Stimulated activated CD4-positive, alpha-beta T cell treated with anti-CD3 and anti-CD28 coated beads, Interleukin-15, amount 100 ng/mL, for 24 hours (primary cell): Measurements from ENCODE around the gene KLHL2.
"Not testable (repeated sequence)": the region's sequence is repeated elsewhere in the genome, so short reads cannot be mapped to it uniquely, and the experiment has no call there.

Source experiments
- DNase-seq: peaks from one replicate; pipeline ENCODE4 v3.0.0-alpha.2; 2020

Gene KLHL2

DNA sequence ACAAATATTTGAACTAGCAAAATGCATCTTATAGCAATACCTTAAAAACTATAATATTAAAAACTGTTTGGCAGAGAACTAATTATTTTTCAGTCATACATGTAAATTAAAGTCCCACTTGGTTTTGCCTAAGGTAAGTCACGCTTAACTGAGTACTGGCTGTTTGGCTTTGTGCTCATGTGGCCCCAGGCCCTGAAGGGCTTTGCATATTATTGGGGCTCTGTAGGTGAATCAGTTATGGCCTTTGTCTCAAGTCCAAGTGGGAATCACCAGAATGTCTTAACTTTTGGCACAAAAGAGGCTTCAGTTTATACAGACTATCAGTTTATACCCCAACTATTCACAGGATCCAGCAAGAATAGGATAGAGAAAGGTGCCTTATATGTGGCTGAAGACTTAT lies 29.5 kb downstream of the KLHL2 start:
- not testable (repeated sequence) for DNase-seq

DNA sequence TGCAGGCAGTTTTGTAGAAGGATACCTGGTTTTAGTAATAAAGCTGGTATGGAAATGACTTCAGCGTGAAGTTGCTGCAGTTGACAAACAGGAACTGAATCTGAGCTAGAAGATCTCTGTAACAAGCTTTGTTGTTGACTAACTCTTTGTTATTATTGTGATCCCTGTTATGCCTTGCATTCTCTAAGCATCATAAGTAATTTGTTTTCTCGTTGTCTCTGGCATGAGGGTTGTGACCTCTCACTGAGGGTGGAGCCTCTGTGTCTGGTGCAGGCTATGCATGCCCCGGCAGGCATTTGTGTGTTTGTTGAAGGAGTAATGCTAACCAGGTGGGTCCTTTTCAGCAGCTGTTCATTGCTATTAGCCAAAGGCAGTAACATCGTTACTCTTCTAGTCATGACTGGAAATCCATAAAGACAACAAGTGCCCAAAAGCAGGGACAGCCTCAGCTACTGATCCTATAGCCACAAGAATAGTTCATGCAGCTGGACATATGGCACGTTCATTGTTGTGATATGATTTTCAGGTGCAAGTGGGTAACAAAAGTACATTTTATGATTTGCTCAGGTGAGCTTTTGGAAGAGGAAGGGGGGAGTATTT lies 30.8 kb downstream of the KLHL2 start:
- not testable (repeated sequence) for DNase-seq

DNA sequence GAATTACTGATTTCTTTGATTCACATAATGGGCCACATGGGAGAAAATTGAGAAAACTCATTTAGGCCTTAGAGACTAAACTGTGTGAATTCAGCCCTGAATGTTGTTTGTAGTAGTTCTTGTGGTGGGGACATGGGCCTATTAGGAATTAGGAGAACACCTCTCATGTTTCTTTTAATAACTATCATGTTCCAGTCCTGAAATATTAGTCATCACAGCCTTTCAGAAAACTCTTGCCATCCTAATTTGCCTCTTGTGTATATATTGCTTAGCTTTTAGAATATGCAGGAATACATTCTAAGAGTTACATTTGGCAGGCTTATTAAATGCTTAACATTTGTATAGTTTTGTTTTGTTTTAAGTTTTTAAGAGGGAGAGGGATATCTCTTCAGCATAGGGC lies 33.4 kb downstream of the KLHL2 start:
- not testable (repeated sequence) for DNase-seq

DNA sequence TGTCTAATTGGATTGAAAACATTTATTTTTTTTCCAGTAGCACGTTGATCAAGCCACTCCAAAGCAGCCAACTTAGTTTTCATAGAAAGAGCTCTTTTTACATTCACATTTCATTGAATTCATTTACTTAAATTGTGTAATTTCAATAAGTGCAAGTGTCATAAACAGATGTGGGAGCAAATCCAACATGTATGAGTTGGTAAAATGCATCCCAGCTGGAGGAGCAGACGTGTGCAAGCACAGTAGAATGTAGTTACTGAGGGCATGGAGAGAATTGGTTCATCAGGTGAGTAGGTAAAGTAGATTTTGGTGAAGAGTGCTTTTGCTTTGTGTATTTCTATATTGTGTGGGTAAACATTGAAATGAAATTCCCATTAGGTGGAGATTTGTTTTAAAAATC lies 36.8 kb downstream of the KLHL2 start:
- DNase-seq = not testable (repeated sequence)

DNA sequence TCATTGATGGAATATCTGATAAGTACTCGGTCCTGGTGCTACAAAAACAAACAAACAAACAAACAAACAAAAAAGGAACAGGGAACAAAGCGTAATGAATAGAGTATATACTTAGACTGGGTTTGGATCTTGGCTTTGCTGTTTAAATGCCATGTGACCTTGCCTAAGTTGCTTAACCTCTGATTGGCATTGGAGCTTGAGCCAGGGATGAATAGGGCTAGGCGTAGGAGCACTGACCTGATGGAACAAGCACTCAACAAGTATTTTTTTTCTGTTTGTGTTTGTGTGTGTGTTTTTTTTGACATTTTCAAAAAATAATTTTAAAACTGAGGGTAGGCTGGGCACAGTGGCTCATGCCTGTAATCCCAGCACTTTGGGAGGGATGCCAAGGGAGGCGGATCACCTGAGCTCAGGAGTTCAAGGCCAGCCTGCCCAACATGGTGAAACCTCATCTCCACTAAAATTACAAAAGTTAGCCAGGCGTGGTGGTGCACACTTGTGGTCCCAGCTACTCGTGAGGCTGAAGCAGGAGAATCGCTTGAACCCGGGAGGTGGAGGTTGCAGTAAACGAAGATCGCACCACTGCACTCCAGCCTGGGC lies 37.3 kb downstream of the KLHL2 start:
- not testable (repeated sequence) for DNase-seq

DNA sequence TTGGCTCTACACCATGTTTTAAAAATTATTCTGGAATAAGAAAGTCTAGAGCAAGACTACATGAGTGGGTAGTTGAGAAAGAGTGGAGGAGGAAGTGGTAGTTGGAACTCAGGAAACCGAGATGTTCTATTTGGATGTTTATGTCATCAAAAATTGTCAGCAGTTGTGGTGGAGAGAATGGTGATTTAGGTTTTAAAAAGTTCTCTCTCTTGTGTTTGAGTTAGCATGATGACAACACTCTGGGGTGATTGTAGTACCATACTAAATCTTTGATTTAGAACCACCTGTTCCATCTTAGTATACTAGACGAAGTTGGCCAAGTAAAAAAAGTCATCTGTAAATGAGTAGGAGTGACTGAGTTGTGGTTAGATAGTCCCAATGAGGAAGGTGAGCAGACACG lies 40.7 kb downstream of the KLHL2 start:
- no peak for DNase-seq

DNA sequence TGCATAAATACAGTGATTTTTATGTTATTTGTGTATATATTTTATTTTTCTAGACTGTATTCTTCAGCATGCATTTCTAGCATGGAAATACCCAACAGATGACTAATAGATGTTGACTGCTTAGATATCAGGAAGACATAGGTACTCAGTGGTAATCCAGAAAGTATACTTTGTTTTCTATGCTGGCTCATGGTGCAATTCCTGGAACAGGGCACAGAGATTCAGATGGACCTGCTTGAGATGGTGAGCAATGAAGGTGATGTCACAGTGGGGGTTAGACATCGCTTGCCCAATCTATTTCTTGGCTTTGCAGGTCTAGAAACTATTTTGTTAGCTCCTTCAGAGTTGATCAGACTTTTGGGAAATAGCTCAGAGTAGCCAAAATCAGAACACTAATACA lies 41.5 kb downstream of the KLHL2 start:
- DNase-seq = peak; percentile 5

DNA sequence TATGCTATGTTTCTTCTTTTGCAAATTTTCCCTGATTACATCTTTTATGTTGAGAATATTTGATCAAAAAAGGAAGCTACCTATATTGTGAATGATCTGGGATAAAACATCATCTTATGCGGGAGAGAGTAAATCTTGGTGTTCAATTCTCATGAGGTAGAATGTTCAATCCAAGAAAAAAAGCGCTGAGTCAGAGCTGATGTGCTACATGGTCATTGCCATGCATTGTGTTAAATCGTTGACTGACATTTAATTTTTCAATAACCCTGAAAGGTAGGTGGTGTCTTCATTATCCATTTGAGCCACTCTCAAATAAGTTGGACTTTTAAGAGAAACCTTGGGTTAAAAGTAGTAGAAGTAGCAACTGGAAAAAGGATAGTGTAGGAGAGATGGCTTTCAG lies 47.4 kb downstream of the KLHL2 start:
- not testable (repeated sequence) for DNase-seq

DNA sequence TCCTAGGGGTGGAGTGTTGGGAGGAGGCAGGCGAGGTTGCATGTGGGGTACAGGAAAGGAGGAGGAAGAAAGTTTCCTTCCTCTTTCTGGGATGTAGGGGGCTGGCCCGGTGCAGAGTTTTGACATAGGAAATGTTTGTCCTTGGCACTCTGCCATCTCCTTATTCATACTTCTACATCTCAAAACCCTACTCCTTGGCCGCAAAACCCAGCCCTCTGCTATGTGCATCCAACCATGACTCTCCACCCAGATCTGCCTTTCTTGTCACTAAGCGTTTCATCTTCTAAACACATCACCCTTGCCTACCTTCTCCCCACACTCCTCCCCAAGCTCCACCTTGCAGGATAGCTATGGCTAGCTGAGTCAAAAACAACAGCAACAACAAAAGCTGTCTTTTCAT lies 48.1 kb downstream of the KLHL2 start:
- peak; percentile 57 for DNase-seq

DNA sequence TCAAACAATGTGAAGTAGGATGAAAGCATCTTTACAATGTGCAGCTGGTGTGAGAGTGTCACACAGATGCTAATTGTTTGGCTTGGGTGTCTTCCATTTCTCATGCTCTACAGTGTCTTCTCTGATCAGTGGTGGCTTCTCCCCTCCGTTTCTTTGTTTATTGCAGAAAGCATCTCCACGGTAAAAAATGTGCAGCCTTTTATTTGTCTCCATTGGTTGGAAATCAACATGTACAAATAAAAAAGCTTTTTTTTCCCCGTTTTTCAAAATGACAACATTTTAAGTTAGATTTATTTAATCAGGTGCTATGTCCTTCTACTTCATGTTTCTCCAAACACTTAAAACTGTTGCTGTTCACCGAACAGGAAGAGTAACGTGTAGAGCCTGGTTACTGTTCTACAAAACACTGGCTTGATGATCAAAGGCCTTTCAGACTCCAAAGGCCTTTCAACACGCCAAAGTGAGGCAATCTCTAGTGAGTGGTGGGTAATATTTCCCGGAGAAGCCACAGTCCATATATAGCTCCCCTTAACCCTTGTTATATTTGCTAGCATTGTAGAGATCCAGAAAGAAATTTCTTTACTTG lies 48.8 kb downstream of the KLHL2 start:
- not testable (repeated sequence) for DNase-seq

DNA sequence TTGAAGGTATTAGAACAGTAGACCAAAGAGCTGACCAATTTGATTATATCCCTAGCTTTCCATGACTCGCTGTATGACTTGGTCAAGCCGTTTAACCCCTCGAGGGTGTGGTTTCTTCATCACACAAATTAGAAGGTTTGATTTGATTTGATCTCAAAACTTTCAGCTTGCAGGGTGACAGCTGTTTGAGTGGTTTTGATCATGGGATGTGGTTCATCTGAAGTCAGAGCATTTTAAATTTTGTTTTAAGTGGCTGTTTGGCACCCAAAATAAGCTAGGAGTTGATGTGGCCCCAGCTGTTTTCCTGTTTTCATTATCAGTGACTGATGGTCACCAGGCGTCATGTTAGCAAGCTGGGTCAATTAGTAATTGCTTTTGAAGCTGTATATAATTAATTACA lies 52.4 kb downstream of the KLHL2 start:
- not testable (repeated sequence) for DNase-seq

DNA sequence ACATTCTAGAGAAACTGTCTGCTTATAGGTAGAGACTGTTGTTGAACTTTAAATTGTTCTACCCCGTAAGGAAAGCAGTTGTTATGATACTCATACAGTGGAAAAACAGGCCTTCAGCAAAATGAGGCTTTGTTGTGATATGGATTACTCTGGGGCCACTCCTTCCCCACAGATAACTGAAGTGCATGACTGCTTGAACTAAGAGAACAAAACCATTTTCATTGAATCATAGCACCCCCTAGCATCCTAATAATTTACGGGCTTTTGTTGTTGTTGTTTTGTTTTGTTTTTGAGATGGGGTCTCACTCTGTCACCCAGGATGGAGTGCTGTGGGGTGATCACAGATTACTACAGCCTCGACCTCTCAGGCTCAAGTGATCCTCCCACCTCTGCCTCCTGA lies 54.9 kb downstream of the KLHL2 start:
- DNase-seq = not testable (repeated sequence)

DNA sequence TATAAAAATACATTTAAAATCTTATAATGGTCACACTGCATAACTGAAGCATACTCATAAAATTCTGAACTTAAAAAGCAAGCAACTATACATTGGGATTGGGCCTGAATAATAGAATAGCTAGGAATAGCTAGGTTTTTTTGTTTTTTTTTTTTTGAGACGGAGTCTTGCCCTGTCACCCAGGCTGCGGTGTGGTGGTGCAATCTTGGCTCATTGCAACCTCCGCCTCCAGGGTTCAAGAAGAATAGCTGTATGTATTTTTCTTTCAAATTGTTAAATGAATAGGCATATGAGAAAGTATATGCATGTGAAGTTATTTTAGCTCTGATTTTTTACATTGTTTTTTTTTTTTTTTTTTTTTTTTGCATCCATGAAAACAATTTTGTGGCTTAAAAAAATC lies 56.1 kb downstream of the KLHL2 start:
- DNase-seq = not testable (repeated sequence)

DNA sequence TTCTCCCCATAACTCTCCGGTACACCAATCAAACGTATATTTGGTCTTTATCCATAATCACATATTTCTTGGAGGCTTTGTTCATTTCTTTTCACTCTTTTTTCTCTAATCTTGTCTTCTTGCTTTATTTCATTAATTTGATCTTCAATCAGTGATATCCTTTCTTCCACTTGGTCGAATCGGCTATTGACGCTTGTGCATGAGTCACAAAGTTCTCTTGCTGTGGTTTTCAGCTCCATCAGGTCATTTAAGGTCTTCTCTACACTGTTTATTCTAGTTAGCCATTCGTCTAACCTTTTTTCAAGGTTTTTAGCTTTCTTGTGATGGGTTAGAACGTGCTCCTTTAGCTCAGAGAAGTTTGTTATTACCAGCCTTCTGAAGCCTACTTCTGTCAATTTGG lies 62.6 kb downstream of the KLHL2 start:
- not testable (repeated sequence) for DNase-seq

DNA sequence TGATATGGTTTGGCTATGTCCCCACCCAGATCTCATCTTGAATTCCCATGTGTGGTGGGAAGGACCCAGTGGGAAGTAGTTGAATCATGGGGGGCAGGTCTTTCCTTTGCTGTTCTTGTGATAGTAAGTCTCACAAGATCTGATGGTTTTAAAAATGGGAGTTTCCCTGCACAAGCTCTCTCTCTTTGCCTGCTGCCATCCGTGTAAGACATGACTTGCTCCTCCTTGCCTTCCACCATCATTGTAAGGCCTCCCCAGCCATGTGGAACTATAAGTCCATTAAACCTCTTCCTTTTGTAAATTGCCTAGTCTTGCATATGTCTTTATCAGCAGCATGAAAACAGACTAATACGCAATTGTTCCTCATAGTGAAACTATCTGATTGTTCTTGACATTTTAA lies 66.1 kb downstream of the KLHL2 start:
- DNase-seq = not testable (repeated sequence)

DNA sequence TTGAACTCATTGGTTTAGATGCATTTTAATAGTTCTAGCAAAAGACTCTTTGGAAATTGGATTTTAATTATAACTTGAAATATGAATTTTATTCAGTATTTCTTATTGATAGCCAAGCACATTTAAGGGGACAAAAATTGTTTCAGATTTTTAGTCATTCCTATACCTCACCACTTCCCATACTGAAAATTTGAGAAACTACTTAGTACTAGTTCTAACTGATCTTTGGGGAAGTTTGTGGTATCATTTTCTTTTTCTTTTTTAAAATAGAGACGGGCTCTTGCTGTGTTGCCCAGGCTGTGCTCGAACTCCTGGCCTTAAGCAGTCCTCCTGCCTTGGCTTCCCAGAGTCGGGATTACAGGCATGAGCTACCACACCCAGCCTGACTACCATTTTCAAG lies 68.0 kb downstream of the KLHL2 start:
- DNase-seq = not testable (repeated sequence)

DNA sequence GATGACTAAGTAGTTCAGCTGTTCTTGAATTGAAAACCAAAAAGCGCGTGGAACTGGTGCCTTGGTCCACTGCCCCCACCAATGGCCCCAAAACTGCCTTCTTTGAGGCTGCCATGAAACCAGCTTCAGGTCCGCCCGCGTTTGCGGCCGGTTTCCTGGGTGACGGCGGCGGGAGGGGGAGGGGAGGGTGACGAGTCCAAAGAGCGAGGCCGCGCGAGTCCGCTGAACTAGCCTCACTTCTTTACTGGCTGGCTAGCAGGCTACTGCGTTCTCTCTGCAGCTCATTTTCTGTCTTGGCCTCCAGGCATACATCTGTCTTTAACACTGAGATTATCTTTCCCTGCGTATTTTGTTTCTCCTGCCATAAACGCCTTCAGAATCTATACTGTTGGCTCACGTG lies 72.2 kb downstream of the KLHL2 start:
- not testable (repeated sequence) for DNase-seq

DNA sequence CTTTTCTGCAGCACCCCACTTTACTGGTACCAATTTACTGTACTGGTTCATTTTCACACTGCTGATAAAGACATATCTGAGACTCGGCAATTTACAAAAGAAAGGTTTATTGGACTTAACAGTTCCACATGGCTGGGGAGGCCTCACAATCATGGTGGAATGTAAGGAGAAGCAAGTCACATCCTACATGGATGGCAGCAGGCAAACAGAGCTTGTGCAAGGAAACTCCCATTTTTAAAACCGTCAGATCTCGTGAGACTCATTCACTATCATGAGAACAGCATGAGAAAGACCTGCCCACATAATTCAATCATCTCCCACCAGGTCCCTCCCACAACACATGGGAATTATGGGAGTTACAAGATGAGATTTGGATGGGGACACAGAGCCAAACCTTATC lies 77.3 kb downstream of the KLHL2 start:
- DNase-seq = not testable (repeated sequence)

DNA sequence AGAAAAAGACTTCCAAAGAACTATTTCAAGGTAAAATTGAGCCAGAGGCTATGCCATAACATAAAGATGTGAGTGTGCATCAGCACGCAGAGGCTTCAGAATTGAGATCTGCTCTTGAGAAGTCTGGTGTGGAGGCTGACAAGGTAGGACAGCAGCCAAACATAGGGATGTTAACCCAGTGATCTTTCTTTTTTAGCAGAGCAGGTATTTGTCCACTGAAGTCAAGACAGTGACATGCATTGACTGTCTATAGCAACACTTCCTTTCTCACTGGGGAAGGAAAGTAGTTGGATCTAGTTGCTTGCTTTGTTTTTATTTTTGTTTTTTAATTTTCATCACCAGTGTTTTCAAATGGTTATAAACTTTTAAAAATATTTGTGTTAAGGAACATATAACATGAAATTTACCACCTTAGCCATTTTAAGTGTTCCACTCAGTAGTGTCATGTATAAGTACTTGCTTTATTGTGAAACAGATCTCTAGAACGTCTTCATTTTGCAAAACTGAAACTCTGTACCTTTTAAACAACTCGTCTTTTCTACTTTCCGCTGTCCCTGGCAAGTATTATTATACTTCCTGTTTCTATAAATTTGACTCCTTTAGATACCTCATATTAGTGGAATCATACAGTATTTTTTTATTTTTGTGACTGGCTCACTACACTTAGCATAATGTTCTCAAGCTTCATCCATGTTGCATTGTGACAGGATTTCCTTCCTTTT lies 79.4 kb downstream of the KLHL2 start:
- not testable (repeated sequence) for DNase-seq

DNA sequence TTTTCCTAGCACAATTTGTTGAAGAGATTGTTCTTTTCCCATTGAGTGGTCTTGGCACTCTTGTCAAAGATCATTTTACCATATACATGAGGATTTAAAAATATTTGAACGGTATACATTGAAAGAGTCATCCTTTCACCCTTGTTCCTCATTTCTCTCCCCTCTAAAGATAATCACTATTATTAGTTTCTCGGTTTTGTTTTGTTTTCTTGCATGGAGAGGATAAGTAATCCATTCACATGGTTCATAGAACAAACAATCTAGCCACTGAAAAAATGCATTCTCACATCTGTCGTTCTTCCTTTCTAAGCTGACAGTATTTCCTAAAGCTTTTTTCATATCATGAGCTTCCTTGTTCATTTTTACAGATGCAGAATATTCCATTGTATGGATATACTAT lies 80.9 kb downstream of the KLHL2 start:
- no peak for DNase-seq

DNA sequence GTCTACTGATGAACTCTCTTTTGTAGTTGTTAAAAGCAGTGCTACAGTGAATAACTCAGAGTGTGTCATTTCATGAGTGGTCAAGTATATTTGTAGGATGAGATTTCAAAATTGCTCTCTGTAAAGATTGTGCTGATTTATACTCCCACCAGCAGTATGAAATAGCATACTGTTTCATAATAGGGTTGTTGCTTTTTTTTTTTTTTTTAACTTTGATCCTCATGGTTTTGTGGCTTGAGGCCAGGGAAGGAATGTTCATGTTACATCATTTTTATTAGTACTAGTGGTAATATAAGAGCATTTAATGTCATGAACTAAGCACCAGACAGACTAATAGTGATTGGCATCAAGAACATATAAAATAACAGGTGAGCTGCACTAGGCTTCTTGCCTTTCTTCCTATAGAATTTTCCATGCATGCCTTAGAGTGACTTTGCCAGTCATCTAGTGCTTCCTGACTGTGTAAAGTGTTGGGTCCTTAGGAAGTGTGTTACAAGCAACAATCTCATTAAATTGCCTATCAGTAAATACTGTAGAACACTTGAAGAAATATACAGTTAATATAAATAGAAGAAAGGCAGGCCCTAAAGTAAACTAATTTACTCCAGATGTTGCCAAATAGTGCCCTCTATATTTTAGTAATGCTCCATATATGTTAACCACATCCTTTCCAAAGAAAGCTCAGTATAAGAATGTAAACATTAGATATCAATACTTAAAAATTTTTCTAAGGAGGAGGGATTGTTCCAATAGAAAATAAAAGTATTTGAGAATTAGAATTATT lies 81.5 kb downstream of the KLHL2 start:
- no peak for DNase-seq

DNA sequence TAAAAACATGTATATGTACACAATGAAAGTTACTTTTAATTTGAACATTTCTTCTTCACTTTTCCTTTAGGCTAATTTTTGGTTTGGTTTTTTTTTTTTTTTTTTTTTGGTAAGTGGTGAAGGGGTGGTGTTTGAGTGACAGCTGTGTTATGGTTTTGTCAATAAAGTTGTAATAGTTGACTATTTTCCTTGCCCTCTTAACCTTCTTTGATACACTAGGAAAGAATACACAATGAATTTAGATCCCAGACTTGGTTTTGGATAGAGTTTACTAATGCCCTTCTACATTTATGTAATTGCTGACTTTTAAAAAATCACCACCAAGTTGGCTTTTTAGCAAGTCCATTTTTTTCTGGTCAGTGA lies 82.0 kb downstream of the KLHL2 start:
- no peak for DNase-seq

DNA sequence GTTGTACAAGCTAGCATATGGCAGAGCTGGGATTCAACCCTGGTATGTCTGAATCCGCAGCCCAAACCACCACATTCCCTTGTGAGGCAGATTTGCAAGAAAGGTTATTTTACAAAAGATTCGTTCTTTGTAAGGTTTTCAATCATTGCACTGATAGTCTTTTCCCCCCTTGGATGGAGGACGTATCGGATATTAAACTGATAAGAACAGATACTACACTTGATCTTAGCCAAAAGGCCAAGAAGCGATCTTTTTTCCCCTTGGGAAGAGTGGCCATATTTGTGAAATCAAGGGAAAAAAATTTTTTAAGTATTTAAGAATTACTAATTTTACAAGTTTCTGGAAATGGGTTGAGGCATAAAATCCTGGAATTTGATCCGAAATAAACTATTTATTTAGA lies 85.7 kb downstream of the KLHL2 start:
- DNase-seq = no peak
